CD14-positive monocyte (primary cell): ENCODE data around the gene FGD3. TPM values are rescaled to one million over a fixed set of nuclear protein-coding genes. Genes with fewer than 3 reads are reported as not detected.
A peak's percentile ranks its signal among the peaks of the same experiment; 100 is the strongest.

Experiments
- DNase-seq, 3 donors: peaks; one replicate each; pipeline ENCODE4 v3.0.0-alpha.2; 2011 to 2022
- H2AFZ ChIP-seq: 2 replicates; pipeline ENCODE4 v1.6.0; 2012; ENCODE audit warnings: mild to moderate bottlenecking, low read depth, low read length, inconsistent platforms; ENCODE audit not compliant: insufficient read depth, poor library complexity, severe bottlenecking
- H3K27ac ChIP-seq, 2 donors: 1 replicate in 1 of 2; 2 replicates in 1 of 2; pipeline ENCODE4 v1.5.1; 2012 to 2013; ENCODE audit warnings: low read length in 2 of 2, control low read depth in 1 of 2, inconsistent platforms in 1 of 2, low read depth in 1 of 2, mild to moderate bottlenecking in 1 of 2
- H3K27me3 ChIP-seq, 2 donors: one replicate each; pipeline versions ENCODE4 v1.6.0 to v1.6.1; 2011 to 2013; ENCODE audit warnings: low read length in 2 of 2; ENCODE audit not compliant: control insufficient read depth in 2 of 2, insufficient read depth in 2 of 2
- H3K36me3 ChIP-seq, 2 donors: replicated peaks in 1 of 2; 1 replicate in 1 of 2; 2 replicates in 1 of 2; pipeline versions ENCODE4 v1.5.1 to v1.6.1; 2012 to 2013; ENCODE audit warnings: low read length in 2 of 2, control low read depth in 1 of 2, inconsistent platforms in 1 of 2, mild to moderate bottlenecking in 1 of 2; ENCODE audit not compliant: insufficient read depth in 2 of 2, control insufficient read depth in 1 of 2
- H3K4me1 ChIP-seq, 2 donors: 1 replicate in 1 of 2; 2 replicates in 1 of 2; pipeline versions ENCODE4 v1.5.1 to v1.6.1; 2012 to 2013; ENCODE audit warnings: low read length in 2 of 2, control low read depth in 1 of 2, inconsistent platforms in 1 of 2, mild to moderate bottlenecking in 1 of 2, moderate library complexity in 1 of 2; ENCODE audit not compliant: insufficient read depth in 2 of 2, control insufficient read depth in 1 of 2
- H3K4me2 ChIP-seq: replicated peaks from 2 replicates; pipeline ENCODE3; 2012; ENCODE audit warnings: low read length, moderate library complexity, mild to moderate bottlenecking; ENCODE audit not compliant: poor library complexity, severe bottlenecking; ENCODE audit errors: extremely low read depth
- H3K4me3 ChIP-seq, 3 experiments: fragments of 200-600 bp in 1 of 3; sonication (generic) in 1 of 3; replicated peaks in 1 of 3; 1 replicate in 2 of 3; 2 replicates in 1 of 3; pipeline ENCODE4 v1.5.1; 2011 to 2013; ENCODE audit warnings: low read length in 3 of 3, mild to moderate bottlenecking in 3 of 3, control low read depth in 2 of 3, low read depth in 2 of 3, inconsistent platforms in 1 of 3, moderate library complexity in 1 of 3
- H3K79me2 ChIP-seq: 2 replicates; pipeline ENCODE4 v1.6.0; 2012; ENCODE audit warnings: mild to moderate bottlenecking, control low read depth, inconsistent platforms, low read length, moderate library complexity; ENCODE audit not compliant: insufficient read depth
- H3K9ac ChIP-seq: 2 replicates; pipeline ENCODE4 v1.6.0; 2017; ENCODE audit warnings: low read length, mild to moderate bottlenecking; ENCODE audit not compliant: insufficient read depth, poor library complexity, severe bottlenecking
- H3K9me3 ChIP-seq, 2 donors: replicated peaks in 1 of 2; 1 replicate in 1 of 2; 2 replicates in 1 of 2; pipeline versions ENCODE4 v1.5.1 to v1.6.1; 2012 to 2013; ENCODE audit warnings: low read length in 2 of 2, control low read depth in 1 of 2; ENCODE audit not compliant: control insufficient read depth in 1 of 2, insufficient read depth in 1 of 2
- H4K20me1 ChIP-seq: 2 replicates; pipeline ENCODE4 v1.6.0; 2012; ENCODE audit warnings: mild to moderate bottlenecking, low read length, control low read depth, moderate library complexity; ENCODE audit not compliant: insufficient read depth
- H3K27ac Mint-ChIP-seq, 7 donors: one replicate each; pipeline ENCODE4 v1.8.0; 2020; ENCODE audit warnings: mild to moderate bottlenecking in 7 of 7, mixed read lengths in 7 of 7, moderate library complexity in 6 of 7, inconsistent platforms in 2 of 7
- H3K27me3 Mint-ChIP-seq, 3 donors: one replicate each; pipeline ENCODE4 v1.8.0; 2021 to 2022; ENCODE audit warnings: low read depth in 3 of 3, mild to moderate bottlenecking in 3 of 3, mixed read lengths in 3 of 3, moderate library complexity in 3 of 3, inconsistent platforms in 1 of 3
- H3K36me3 Mint-ChIP-seq, 2 donors: one replicate each; pipeline ENCODE4 v1.8.0; 2020; ENCODE audit warnings: mixed read lengths in 2 of 2, inconsistent platforms in 1 of 2, mild to moderate bottlenecking in 1 of 2
- H3K4me1 Mint-ChIP-seq: one replicate; pipeline ENCODE4 v1.8.0; 2020; ENCODE audit warnings: mild to moderate bottlenecking, mixed read lengths
- H3K4me3 Mint-ChIP-seq, 2 donors: one replicate each; pipeline ENCODE4 v1.8.0; 2020; ENCODE audit warnings: mild to moderate bottlenecking in 2 of 2, mixed read lengths in 2 of 2, moderate library complexity in 1 of 2
- H3K9me3 Mint-ChIP-seq, 7 donors: one replicate each; pipeline ENCODE4 v1.8.0; 2020 to 2022; ENCODE audit warnings: mixed read lengths in 7 of 7, mild to moderate bottlenecking in 6 of 7, moderate library complexity in 6 of 7, inconsistent platforms in 2 of 7
- WGBS: methylation state at CpG from one replicate; pipeline ENCODE4 v1.1.5; 2013; ENCODE audit warnings: missing lambda C conversion rate; ENCODE audit not compliant: insufficient coverage; 5-methylcytosine and 5-hydroxymethylcytosine counted together
- intact Hi-C, 2 donors: fragments of 100-400 bp; cut with micrococcal nuclease; formaldehyde crosslinking; loops; one replicate each; pipeline versions ENCODE4 v1.15.0 to v1.15.1; 2023
- polyA plus RNA-seq, 3 donors: library from polyadenylated mRNA; depleted of rRNA in 1 of 3; unstranded in 2 of 3; stranded (reverse) in 1 of 3; fragments of 300-500 nt in 2 of 3; fragments of >200 nt in 1 of 3; fragmentation: Illumina TruSeq in 2 of 3; gene quantifications; 1 replicate in 2 of 3; 2 replicates in 1 of 3; pipeline ENCODE4 v1.2.3, GENCODE V29; 2012 to 2021
- TF ChIP-seq, protein P1 (sequence below): fragments of 200-600 bp; IDR thresholded peaks from one replicate; pipeline ENCODE4 v1.8.0; 2022; ENCODE audit warnings: antibody characterized with exemption, mild to moderate bottlenecking

FGD3 gene
- polyA plus RNA-seq, 3 donors, result 32.4 to 120 (median 56.2) TPM

DNA sequence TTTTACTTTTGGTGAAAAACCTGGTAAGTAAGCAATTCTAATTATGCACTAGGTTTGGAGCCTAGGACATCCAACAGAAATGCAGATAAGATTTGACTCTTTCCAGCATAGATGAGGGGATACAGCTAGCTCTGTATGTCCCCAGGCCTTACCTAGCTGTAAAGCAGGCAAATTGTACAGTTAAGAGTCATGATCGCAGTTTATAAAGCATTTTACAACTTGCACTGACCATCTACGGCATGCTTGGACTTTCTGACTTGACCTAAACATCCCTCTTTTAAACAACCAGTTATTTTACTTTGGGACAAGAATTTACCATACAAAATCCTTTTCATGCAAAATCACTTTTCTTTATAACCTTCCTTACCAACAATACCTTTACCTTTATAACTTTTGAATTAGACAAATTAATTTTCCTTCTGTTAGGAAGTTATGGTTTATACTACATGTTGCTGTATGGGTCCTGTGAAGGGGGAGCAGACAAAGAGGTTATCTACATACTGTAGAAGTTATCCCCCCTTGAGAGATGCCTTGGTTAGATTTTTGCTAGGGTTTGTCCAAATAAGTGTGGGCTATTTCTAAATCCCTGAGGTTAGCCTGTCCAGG, 36.8 kb downstream of the FGD3 start:
- TF ChIP-seq, protein P1, sequence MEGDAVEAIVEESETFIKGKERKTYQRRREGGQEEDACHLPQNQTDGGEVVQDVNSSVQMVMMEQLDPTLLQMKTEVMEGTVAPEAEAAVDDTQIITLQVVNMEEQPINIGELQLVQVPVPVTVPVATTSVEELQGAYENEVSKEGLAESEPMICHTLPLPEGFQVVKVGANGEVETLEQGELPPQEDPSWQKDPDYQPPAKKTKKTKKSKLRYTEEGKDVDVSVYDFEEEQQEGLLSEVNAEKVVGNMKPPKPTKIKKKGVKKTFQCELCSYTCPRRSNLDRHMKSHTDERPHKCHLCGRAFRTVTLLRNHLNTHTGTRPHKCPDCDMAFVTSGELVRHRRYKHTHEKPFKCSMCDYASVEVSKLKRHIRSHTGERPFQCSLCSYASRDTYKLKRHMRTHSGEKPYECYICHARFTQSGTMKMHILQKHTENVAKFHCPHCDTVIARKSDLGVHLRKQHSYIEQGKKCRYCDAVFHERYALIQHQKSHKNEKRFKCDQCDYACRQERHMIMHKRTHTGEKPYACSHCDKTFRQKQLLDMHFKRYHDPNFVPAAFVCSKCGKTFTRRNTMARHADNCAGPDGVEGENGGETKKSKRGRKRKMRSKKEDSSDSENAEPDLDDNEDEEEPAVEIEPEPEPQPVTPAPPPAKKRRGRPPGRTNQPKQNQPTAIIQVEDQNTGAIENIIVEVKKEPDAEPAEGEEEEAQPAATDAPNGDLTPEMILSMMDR, result no peak
- Mint-ChIP-seq H3K27ac (peak overlapping the region in 1 of 7 donors; percentile 7), H3K27me3 (no peaks in the 10 kb centered on the region), H3K36me3 (peaks cover 56 to 85% of the 10 kb centered on the region in 2 donors), H3K4me1 (peaks cover 52% of the 10 kb centered on the region), H3K9me3 (peaks cover 2 to 10% (median 5%) of the 10 kb centered on the region in 7 donors), H3K4me3 (no peak overlapping the region)
- Histone ChIP-seq H3K9me3 (peaks cover 0 to 4% of the 10 kb centered on the region in 2 donors), H4K20me1 (peaks cover 100% of the 10 kb centered on the region), H3K9ac (no peak overlapping the region), H3K79me2 (peaks cover 100% of the 10 kb centered on the region), H2AFZ (no peak overlapping the region), H3K27me3 (no peaks in the 10 kb centered on the region), H3K27ac (peak overlapping the region in 1 of 2 donors; percentile 49), H3K36me3 (peaks cover 22 to 93% of the 10 kb centered on the region in 2 donors), H3K4me2 (no peak overlapping the region), H3K4me3 (no peak overlapping the region), H3K4me1 (peaks cover 9 to 16% of the 10 kb centered on the region in 2 donors)
- intact Hi-C loops, result no loop called here
- DNase-seq, result no peak
- 100% methylated on average over 2 of the region's 2 CpGs for WGBS

DNA sequence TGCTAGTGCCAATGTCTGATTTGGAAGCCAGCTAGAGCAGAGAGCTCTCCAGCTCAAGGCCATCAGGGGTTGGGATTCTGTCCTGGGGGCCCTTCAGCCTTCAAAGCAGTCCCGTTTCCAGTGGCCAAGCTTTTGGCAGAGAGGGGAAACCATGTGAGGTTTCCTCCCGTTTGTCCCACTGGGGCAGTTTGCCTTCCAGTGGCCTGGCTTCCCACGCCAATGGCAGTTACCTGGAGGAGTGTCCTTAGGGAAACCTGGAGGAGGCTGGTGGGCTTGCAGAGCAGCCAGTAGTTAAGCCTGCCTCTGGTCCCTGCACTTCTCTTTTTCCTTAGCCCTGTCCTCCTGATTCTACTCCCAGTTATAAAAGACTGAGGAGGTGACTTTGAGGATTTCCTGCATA, 37.7 kb downstream of the FGD3 start:
- Mint-ChIP-seq H3K27ac (peak overlapping the region in 3 of 7 donors; percentile 40 to 79 (median 63)), H3K4me1 (peaks cover 50% of the 10 kb centered on the region)
- WGBS, result 100% methylated on average over 1 of the region's 3 CpGs

More for the DNA sequence above, 37.7 kb downstream of the FGD3 start:
- TF ChIP-seq, protein P1, result no peak
- no peak overlapping the region for H2AFZ ChIP-seq
- intact Hi-C loops, result no loop called here
- no peaks in the 10 kb centered on the region for H3K27me3 Mint-ChIP-seq
- no peaks in the 10 kb centered on the region for H3K27me3 ChIP-seq
- peaks cover 7% of the 10 kb centered on the region in 2 donors for H3K4me1 ChIP-seq
- no peak overlapping the region for H3K4me3 ChIP-seq
- H3K27ac ChIP-seq, result peak overlapping the region in 1 of 2 donors; percentile 49
- no peak for DNase-seq
- peaks cover 62 to 85% of the 10 kb centered on the region in 2 donors for H3K36me3 Mint-ChIP-seq
- no peak overlapping the region for H3K9ac ChIP-seq
- H3K36me3 ChIP-seq, result peaks cover 22 to 91% of the 10 kb centered on the region in 2 donors
- peaks cover 100% of the 10 kb centered on the region for H4K20me1 ChIP-seq
- no peak overlapping the region for H3K4me2 ChIP-seq
- peaks cover 0 to 4% of the 10 kb centered on the region in 2 donors for H3K9me3 ChIP-seq
- H3K79me2 ChIP-seq, result peaks cover 100% of the 10 kb centered on the region
- H3K9me3 Mint-ChIP-seq, result peaks cover 2 to 10% (median 5%) of the 10 kb centered on the region in 7 donors
- H3K4me3 Mint-ChIP-seq, result no peak overlapping the region
